ENCODE data around the gene LSM8. TPM values are rescaled to one million over a fixed set of nuclear protein-coding genes. Genes with fewer than 3 reads are reported as not detected.
"Not testable (repeated sequence)": the region's sequence is repeated elsewhere in the genome, so short reads cannot be mapped to it uniquely, and the experiment has no call there.

LSM8 gene
- 10 to 100 TPM; 70.1 to 77.4 (median 73.0) TPM for polyA plus RNA-seq (ENCODE audit: insufficient read length in 3 of 3)

GRCh38 chr7:118183786-118184564 lies at the start of gene LSM8:
LSM8 (plus strand) TSS chr7:118184164; CDS start chr7:118184224, 60 bp downstream.
- DNase-seq (ENCODE audit: low read depth in 3 of 3, low spot score in 2 of 3) = peak; percentile 96 to 99 (median 98)

GRCh38 chr7:118134420-118134819 lies 49.5 kb upstream of the LSM8 start:
- DNase-seq (ENCODE audit: low read depth in 3 of 3, low spot score in 2 of 3) = not testable (repeated sequence)

- DNase-seq (ENCODE audit: low read depth in 3 of 3, low spot score in 2 of 3) = no peak
Measured at GRCh38 chr7:118140468-118140867, 43.5 kb upstream of the LSM8 start.

GRCh38 chr7:118142012-118142411 lies 42.0 kb upstream of the LSM8 start:
- DNase-seq (ENCODE audit: low read depth in 3 of 3, low spot score in 2 of 3) = no peak

GRCh38 chr7:118148930-118149329 lies 35.0 kb upstream of the LSM8 start:
- DNase-seq (ENCODE audit: low read depth in 3 of 3, low spot score in 2 of 3) = no peak

- DNase-seq (ENCODE audit: low read depth in 3 of 3, low spot score in 2 of 3) = no peak
Measured at GRCh38 chr7:118149394-118149793, 34.6 kb upstream of the LSM8 start.

- no peak for DNase-seq (ENCODE audit: low read depth in 3 of 3, low spot score in 2 of 3)
Measured at GRCh38 chr7:118151671-118152070, 32.3 kb upstream of the LSM8 start.

- DNase-seq (ENCODE audit: low read depth in 3 of 3, low spot score in 2 of 3) = no peak
Measured at GRCh38 chr7:118152149-118152548, 31.8 kb upstream of the LSM8 start.

GRCh38 chr7:118152654-118153053 lies 31.3 kb upstream of the LSM8 start:
- DNase-seq (ENCODE audit: low read depth in 3 of 3, low spot score in 2 of 3) = no peak

GRCh38 chr7:118153551-118154177 lies 30.3 kb upstream of the LSM8 start:
- no peak for DNase-seq (ENCODE audit: low read depth in 3 of 3, low spot score in 2 of 3)

GRCh38 chr7:118158766-118159165 lies 25.2 kb upstream of the LSM8 start:
- DNase-seq (ENCODE audit: low read depth in 3 of 3, low spot score in 2 of 3) = no peak

GRCh38 chr7:118169146-118169545 lies 14.8 kb upstream of the LSM8 start:
- DNase-seq (ENCODE audit: low read depth in 3 of 3, low spot score in 2 of 3) = no peak

- DNase-seq (ENCODE audit: low read depth in 3 of 3, low spot score in 2 of 3) = no peak
Measured at GRCh38 chr7:118175740-118176139, 8.2 kb upstream of the LSM8 start.

- DNase-seq (ENCODE audit: low read depth in 3 of 3, low spot score in 2 of 3) = no peak
Measured at GRCh38 chr7:118179191-118179590, 4.8 kb upstream of the LSM8 start.

- DNase-seq (ENCODE audit: low read depth in 3 of 3, low spot score in 2 of 3) = no peak
Measured at GRCh38 chr7:118182593-118183427, 1.2 kb upstream of the LSM8 start.

GRCh38 chr7:118183428-118183785 lies 557 bp upstream of the LSM8 start:
- DNase-seq (ENCODE audit: low read depth in 3 of 3, low spot score in 2 of 3) = peak in 2 of 3 donors; percentile 7 to 31

GRCh38 chr7:118184565-118184940 lies 589 bp downstream of the LSM8 start:
- DNase-seq (ENCODE audit: low read depth in 3 of 3, low spot score in 2 of 3) = peak in 1 of 3 donors; percentile 13

- DNase-seq (ENCODE audit: low read depth in 3 of 3, low spot score in 2 of 3) = no peak
Measured at GRCh38 chr7:118185163-118185860, 1.3 kb downstream of the LSM8 start.

GRCh38 chr7:118186501-118186900 lies 2.5 kb downstream of the LSM8 start:
- DNase-seq (ENCODE audit: low read depth in 3 of 3, low spot score in 2 of 3) = no peak

- no peak for DNase-seq (ENCODE audit: low read depth in 3 of 3, low spot score in 2 of 3)
Measured at GRCh38 chr7:118194571-118194970, 10.6 kb downstream of the LSM8 start.
